Adipocyte (in vitro differentiated cells): ENCODE measurements around the gene MAT2A.

Experiments
- DNase-seq: peaks from one replicate; pipeline ENCODE4 v3.0.0-alpha.2; 2015; ENCODE audit warnings: low read depth
- H3K27me3 ChIP-seq: replicated peaks from 2 replicates; pipeline ENCODE4 v1.7.0; 2013; ENCODE audit warnings: mild to moderate bottlenecking, low read length, moderate library complexity; ENCODE audit not compliant: control insufficient read depth, insufficient read depth
- H3K36me3 ChIP-seq: 2 replicates; pipeline ENCODE4 v1.7.0; 2013; ENCODE audit warnings: low read length, mild to moderate bottlenecking, moderate library complexity; ENCODE audit not compliant: control insufficient read depth, insufficient read depth, severe bottlenecking
- H3K4me1 ChIP-seq: 2 replicates; pipeline ENCODE4 v1.7.0; 2013; ENCODE audit warnings: mild to moderate bottlenecking, low read length, moderate library complexity; ENCODE audit not compliant: control insufficient read depth, insufficient read depth
- H3K4me3 ChIP-seq: 2 replicates; pipeline ENCODE4 v1.7.0; 2013; ENCODE audit warnings: mild to moderate bottlenecking, low read length, moderate library complexity
- H3K9ac ChIP-seq: 2 replicates; pipeline ENCODE4 v1.7.0; 2013; ENCODE audit warnings: mild to moderate bottlenecking, low read length, moderate library complexity
- H3K9me3 ChIP-seq: 2 replicates; pipeline ENCODE4 v1.7.0; 2013; ENCODE audit warnings: mild to moderate bottlenecking, low read length, moderate library complexity; ENCODE audit not compliant: control insufficient read depth

Gene MAT2A

GRCh38 chr2:85525567-85525966 is 13.4 kb upstream of the MAT2A start:
- DNase-seq = no peak
- peaks cover 4% of the 10 kb centered on the region for H3K4me1 ChIP-seq
- no peak overlapping the region for H3K4me3 ChIP-seq
- no peak overlapping the region for H3K9ac ChIP-seq
- no peaks in the 10 kb centered on the region for H3K27me3 ChIP-seq
- H3K36me3 ChIP-seq = no peaks in the 10 kb centered on the region
- no peaks in the 10 kb centered on the region for H3K9me3 ChIP-seq

DNA sequence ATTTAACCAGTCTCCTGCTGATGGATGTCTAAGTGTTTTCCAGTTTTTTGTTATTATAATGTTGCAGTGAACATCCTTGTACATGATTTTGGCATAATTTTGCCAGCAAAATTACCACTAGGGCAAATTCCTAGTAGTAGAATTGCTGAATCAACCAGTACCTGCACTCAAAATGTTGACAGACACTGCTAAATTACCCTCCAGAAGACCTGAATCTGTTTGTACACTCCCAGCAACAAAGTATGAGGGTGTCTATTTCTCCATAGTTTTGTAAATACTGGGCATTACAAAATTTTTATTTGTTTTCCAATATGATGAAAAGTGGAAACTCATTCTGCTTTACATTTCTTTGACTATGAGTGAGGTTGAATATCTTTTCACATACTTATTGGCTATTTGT is 11.2 kb upstream of the MAT2A start:
- H3K27me3 ChIP-seq = no peaks in the 10 kb centered on the region
- H3K9ac ChIP-seq = no peak overlapping the region
- H3K9me3 ChIP-seq = no peaks in the 10 kb centered on the region
- H3K4me3 ChIP-seq = no peak overlapping the region
- peaks cover 4% of the 10 kb centered on the region for H3K4me1 ChIP-seq
- DNase-seq = no peak
- H3K36me3 ChIP-seq = no peaks in the 10 kb centered on the region

GRCh38 chr2:85528355-85528754 is 10.6 kb upstream of the MAT2A start:
- Histone ChIP-seq H3K9ac (no peak overlapping the region), H3K27me3 (no peaks in the 10 kb centered on the region), H3K4me1 (peaks cover 4% of the 10 kb centered on the region), H3K36me3 (no peaks in the 10 kb centered on the region), H3K4me3 (no peak overlapping the region), H3K9me3 (no peaks in the 10 kb centered on the region)
- DNase-seq = no peak

- no peaks in the 10 kb centered on the region for H3K27me3 ChIP-seq
- H3K4me1 ChIP-seq = no peaks in the 10 kb centered on the region
- no peak for DNase-seq
- H3K9me3 ChIP-seq = no peaks in the 10 kb centered on the region
- H3K4me3 ChIP-seq = no peak overlapping the region
- H3K36me3 ChIP-seq = no peaks in the 10 kb centered on the region
- H3K9ac ChIP-seq = no peak overlapping the region
These were observed 9.2 kb upstream of the MAT2A start for GRCh38 chr2:85529809-85530208.

- no peaks in the 10 kb centered on the region for H3K9me3 ChIP-seq
- DNase-seq = no peak
- no peak overlapping the region for H3K9ac ChIP-seq
- peaks cover 2% of the 10 kb centered on the region for H3K4me1 ChIP-seq
- H3K27me3 ChIP-seq = no peaks in the 10 kb centered on the region
- no peaks in the 10 kb centered on the region for H3K36me3 ChIP-seq
- H3K4me3 ChIP-seq = no peak overlapping the region
These were observed 7.4 kb upstream of the MAT2A start for GRCh38 chr2:85531589-85531988.

GRCh38 chr2:85534099-85534498 is 4.9 kb upstream of the MAT2A start:
- H3K27me3 ChIP-seq = no peaks in the 10 kb centered on the region
- H3K36me3 ChIP-seq = no peaks in the 10 kb centered on the region
- H3K9me3 ChIP-seq = no peaks in the 10 kb centered on the region
- DNase-seq = no peak
- H3K9ac ChIP-seq = no peak overlapping the region
- peaks cover 14% of the 10 kb centered on the region for H3K4me1 ChIP-seq
- no peak overlapping the region for H3K4me3 ChIP-seq

- H3K36me3 ChIP-seq = no peaks in the 10 kb centered on the region
- H3K4me3 ChIP-seq = no peak overlapping the region
These were observed 4.1 kb upstream of the MAT2A start for GRCh38 chr2:85534881-85535280.

GRCh38 chr2:85536479-85536878 is 2.5 kb upstream of the MAT2A start:
- peak overlapping the region; percentile 98 for H3K4me3 ChIP-seq
- peak overlapping the region; percentile 99 for H3K9ac ChIP-seq
- DNase-seq = peak; percentile 47
- no peaks in the 10 kb centered on the region for H3K27me3 ChIP-seq
- peaks cover 23% of the 10 kb centered on the region for H3K4me1 ChIP-seq
- no peaks in the 10 kb centered on the region for H3K9me3 ChIP-seq
- peaks cover 10% of the 10 kb centered on the region for H3K36me3 ChIP-seq

More at GRCh38 chr2:85534881-85535280, 4.1 kb upstream of the MAT2A start:
- peaks cover 14% of the 10 kb centered on the region for H3K4me1 ChIP-seq
- H3K9me3 ChIP-seq = no peaks in the 10 kb centered on the region
- no peak overlapping the region for H3K9ac ChIP-seq
- no peak for DNase-seq
- H3K27me3 ChIP-seq = no peaks in the 10 kb centered on the region

DNA sequence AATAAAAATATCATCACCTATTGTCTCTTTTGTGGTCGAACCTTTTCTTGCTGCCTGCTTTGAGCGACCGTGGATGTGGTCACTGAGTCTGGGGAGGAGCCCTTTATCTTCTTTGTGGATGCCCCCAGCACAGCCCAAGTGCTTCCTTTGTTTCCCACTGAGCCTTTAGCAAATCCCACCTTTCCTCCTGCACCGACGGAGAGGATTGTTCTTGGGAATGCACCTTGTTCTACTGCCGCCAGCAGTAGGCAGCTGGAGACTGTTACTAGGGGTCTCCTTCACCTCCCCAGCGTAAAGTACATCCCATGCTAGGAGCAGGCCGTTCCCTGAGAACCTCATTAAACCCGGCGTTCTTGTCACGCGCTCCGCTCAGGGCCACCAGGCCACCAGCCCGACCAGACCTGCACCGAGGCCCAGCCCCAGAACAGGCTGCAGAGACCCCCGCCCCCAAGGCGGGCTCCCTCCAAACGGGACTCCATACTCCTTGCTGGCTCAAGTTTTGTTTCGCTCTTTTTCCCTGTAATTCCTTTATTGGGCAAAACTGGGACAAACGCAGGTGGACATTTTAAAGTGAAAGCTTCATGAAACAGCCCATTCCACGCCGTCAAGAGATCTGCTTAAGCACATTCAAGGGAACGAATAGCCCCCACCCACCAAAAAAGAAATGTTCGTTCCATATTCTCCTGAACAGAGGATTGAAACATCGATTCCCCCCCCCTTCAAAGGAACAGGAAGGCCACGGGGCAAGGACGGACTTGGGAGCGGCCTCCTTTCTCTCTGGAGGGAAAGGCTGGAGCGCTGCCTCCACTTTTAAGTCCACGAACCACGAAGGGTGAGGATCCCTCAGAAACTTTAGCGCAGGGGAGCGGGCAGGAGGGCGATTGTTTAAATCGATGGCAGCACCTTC is 1.1 kb upstream of the MAT2A start:
- peak overlapping the region; percentile 98 for H3K4me3 ChIP-seq
- peaks cover 23% of the 10 kb centered on the region for H3K36me3 ChIP-seq
- no peaks in the 10 kb centered on the region for H3K9me3 ChIP-seq
- peak; percentile 54 for DNase-seq
- no peaks in the 10 kb centered on the region for H3K27me3 ChIP-seq
- peaks cover 36% of the 10 kb centered on the region for H3K4me1 ChIP-seq
- peak overlapping the region; percentile 99 for H3K9ac ChIP-seq

DNA sequence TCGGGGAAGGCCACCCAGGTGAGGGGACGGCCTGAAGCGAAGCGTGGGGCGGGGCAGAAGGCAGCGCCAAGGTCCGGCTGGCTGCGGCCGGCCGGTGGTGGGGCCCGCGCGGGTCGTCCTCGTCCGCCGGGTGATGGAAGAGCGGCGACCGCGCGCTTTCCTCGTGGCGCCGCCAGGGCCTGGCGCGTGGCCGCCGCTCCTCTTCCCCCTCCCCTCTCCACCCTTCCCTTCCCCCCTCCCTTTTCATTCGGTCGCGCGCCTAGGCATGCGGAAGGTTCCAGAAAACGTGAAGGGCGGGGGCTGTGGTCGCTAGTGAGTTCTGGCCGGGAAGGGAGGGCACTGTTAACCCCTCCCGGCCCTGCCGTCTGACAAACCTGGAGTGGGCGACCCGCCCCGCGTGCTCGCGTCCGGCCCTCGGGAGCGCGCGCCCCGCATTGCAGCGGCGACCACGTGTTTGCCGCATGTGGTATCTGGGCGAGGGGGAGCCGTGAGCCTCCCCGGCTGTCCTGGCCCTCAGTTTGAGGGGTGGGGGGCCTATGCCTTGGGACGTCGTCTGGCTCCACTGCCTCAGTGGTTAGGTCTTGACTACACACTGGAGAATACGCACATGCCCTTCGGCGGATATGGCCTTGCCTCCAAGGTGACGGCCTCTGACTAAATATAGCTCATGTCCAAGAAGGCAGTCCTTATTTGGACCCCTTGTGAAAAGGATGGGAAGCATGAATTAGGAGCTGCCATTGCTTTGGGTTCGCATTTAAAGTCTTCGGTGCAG is 579 bp downstream of the MAT2A start:
- Histone ChIP-seq H3K4me1 (peaks cover 44% of the 10 kb centered on the region), H3K9ac (peak overlapping the region; percentile 99), H3K27me3 (no peaks in the 10 kb centered on the region), H3K4me3 (peak overlapping the region; percentile 98), H3K9me3 (no peaks in the 10 kb centered on the region), H3K36me3 (peaks cover 40% of the 10 kb centered on the region)
- DNase-seq = peak; percentile 73

GRCh38 chr2:85540133-85540648 is 1.2 kb downstream of the MAT2A start:
- Histone ChIP-seq H3K4me3 (peak overlapping the region; percentile 98), H3K9me3 (no peaks in the 10 kb centered on the region), H3K9ac (peak overlapping the region; percentile 99), H3K4me1 (peaks cover 44% of the 10 kb centered on the region), H3K36me3 (peaks cover 47% of the 10 kb centered on the region), H3K27me3 (no peaks in the 10 kb centered on the region)
- DNase-seq = peak; percentile 52
